ENCODE results near the gene GFRA1.

Gene GFRA1

DNA sequence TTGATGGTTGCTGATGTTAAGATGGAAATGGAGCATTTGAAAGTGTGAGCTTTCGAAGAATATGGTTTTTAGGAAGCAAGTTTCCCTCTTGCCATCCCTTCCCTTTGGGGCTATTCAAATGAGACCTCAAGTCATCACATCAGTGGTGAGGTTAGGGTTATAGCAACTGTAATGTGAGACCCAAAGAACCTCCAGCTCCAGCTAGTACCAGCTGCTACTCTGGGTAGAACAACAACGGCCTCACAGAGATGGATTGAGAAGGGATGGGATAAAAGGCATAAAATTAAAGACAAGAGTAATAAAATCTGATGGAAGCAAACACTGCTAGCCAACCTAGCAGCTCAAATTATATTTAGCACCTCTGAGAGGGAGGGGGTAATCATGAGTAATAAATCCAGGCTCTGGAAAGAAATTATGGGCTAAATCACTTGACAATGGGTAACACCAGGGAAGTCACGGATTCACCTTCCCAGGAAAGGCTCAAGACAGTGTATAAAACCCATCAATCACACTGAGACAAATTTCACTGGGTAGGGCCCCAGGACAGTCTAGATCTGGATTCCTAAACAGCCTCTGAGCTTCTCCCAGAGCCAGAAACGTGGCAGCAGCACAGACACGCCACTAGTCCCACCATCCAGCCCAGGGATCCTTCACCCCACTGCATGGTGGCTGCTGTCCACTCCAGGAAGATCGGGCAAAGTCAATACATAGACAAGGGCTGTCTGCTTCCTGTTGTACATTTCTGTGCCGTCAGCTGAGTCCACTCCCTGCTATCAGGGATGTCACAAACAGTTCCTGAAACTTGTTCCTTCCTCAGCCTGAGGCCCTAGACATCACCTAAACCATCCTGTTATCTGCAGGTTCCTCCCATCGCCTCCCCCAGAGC lies 151.1 kb downstream of the GFRA1 start:
- no peak for DNase-seq

DNA sequence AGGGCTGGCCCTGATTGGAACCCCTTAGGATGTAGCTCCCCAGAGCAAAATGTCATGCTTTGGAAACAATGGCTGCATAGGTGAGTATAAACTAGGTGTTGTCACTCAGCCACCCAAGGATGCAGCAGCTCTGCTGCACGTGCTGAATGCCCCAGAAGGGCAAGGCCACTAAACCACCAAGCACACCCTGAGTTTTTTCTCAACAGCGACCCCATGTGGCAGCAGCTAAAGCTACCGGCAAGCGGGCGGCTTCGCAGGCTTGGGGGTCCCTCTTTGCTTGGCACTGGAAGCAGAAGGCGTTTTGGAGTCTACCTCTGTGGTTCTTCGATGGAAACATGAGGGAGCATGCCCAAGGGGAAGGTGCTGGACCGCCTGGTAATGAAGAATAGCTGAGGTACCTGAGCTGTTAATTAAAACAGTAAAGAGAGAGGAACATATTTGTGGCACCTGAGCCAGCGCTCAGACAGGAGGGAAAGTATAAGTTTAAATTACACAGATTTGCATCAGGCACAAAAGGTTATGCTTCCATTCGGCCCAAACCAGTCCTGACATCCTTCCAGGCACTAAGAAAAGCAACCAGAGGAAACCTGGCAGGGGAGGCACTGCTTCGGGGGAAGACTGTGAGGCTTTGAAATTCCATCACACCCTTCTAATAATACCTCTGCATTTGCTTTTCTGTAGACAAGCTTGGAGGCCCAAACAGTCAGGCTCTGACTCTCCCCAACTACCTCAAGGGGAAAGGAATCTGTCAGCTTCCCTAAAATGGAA lies 152.1 kb downstream of the GFRA1 start:
- DNase-seq, result no peak

DNA sequence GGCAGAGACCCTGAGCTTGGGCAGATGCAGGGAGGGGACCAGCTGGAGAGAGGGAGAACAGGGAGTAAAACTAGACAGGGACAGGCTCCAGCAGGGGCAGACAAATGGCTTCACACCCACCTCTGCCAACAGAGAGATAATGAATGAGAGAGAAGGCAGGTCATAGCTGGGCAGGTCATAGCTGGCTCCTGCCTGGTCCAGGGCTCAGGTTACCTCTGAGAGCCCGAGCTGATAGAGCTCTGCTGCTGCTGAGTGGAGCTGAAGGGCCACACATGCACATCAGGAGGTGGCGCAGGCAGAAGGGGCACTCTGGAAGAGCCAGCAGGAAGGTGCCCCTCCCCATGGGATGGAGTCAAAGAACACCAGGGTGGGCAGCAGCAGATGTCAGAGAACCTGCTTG lies 154.2 kb downstream of the GFRA1 start:
- DNase-seq, result no peak

DNA sequence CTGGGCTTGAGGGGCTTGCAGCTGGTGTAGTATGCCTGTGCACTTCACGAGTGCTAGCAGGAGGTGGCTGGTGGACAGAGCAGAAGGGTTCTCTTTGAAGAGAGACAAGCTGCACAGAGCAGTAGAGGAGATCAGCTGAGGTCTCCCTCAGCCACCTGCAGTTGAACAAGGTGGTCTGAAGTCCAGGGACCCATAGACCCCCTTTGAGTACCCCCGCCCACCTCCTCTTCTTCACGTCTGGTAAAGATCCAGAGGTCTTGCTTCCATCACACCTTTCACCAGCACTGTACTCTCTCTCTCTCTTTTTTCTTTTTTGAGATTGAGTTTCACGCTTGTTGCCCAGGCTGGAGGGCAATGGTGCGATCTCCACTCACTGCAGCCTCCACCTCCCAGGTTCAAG lies 157.2 kb downstream of the GFRA1 start:
- no peak for DNase-seq

DNA sequence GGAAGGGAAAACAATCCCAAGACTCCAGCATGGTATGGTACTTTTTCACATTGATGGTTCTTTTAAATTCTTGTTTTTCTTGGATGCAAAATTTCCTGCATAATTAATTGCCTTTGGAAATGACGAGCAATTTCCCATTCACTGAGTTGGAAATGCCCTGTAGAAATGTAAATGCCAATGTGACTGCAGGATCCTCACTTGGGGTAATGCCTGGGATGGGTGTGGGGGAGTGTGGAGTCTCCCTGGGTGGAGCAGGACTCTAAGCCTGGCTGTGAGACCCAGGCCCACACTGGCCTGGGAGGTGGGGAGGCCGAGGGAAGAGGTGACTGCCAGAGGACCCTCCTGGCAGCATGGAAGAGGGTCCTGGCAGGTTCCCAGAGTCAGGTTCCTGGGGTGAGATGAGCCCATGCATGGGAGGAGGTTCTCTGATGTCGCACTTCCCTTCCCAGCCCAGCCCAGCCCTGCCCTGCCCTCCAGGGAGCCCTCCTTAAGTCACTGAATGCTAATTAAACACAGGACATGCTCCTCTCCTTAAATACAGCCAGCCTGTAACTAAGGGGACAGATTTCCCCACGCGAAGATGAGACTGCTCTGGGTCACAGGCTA lies 157.9 kb downstream of the GFRA1 start:
- no peak for DNase-seq

DNA sequence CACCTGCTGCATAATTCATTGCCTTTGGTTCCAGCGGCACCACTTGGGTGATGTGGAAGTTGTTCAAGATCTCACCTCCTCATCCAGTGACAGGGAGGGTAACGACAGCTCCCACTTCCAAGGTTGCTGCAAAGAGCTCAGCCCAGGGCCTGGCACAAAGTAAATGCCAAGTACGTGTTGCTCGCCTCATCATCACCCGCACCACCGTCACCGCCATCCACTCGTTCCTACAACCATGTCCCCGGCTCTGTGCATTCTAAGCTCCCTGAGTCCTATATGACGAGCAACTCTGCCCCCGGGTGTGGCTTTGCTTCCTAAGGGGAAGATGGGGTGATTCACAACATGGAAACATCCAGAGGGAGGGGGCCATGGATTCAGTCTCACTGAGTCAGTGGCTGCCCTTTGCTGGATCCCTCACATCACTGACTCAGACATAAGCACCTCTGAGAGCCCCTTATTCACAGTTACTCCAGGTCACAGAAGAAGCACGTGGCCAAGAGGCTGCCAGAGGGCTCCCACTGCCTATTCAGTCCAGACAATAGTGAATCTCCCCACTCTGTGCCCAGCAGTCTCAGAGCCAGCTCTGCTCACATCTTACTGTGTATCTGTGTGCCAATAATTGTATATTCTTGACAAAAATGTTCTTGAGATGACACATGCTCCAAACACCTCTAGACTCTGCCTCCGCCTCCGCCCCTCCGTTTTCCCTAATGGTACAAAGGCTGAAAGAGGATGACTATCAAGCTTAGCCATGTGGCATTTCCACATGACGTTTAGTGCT lies 159.1 kb downstream of the GFRA1 start:
- no peak for DNase-seq

DNA sequence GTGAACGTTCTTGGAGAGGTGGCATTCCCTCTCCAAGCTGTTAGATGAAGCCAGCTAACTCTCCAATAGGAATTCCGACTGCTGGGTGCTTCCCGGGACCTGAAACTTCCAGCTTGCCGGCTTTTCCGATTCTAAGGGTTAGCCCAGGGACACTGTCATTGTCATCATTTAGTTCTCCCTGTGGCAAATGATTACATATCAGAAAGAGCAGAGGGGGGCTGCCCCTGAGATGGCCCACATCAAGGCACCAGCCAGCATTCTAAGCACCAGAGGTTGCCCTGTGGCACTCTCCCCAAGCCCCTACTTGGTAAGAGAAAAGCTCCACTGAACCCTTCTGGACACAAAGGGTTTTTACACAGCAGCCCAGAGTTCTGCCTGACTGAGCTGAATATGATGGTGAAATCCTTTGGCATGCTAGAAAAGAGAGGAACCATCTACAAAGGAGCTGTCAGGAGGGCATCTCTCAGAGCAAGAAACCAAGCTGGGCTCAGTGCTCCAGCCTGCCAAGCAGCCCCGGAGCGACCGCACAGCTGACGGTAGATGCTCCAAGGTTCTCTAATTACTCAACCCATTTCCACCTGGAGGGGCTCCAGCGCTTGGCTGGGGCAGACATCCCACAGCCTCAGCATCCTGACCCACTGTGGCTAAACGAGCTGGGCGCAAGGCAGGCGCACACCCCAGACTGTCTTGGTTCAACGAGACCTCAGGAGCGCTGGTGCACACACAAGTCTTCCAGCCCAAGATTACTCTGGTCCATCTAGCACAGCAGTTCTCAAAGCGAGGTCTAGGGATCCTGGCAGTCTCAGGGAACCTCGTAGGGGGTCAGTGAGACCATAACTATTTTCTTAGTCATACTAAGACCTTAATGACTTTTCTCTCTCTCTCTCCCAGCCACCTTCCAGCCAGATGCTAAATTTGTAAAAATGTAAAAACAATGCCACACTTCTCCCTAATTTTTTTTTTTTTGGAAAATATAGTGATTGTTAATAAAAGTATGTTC lies 160.5 kb downstream of the GFRA1 start:
- no peak for DNase-seq

DNA sequence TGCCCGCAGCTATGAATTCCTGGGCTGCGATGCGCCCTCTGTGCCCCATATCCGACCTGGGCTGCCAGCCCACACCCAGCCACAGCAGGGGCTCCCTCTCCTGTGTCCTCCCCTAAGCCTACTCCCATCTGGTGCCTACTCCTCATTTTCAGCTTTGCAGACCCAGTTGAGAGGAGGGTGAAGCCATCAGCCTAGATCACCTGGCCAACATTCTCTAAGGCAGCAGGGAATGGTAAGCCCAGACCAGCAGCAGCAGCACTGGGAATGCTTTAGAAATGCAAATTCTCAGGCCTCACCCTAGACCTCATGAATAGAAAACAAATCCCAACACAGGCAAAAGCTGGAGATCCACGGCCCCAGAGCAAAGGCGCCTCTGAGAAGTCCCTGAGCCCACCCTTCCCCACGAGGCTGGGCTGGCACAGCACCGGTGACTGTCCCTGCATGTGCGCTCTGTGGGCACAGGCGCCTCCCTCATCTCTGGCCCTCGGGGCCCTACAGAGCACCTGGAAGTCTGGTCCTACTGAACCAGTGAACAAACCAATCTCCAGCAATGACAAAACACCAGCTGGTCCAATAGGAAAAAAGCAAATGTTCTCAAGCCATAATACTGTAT lies 161.4 kb downstream of the GFRA1 start:
- no peak for DNase-seq

DNA sequence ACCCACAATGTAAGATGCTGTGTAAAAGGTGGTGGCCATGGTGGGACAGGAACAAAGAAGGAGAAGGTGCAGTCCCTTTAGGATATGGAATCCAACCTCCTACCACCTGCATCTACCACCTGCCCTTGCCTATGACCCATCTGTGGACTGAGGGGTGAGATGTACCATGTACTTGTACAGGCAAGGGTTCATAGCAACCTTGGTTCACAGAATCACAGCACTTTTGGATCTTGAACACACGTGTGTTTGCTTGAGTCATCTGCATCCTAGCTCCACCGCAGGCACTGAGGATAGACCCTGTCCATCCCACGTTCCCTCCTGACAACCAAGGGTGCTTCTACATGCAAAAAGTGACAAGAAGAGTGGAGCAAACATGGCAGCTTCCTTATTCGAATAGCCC lies 162.3 kb downstream of the GFRA1 start:
- DNase-seq, result no peak

DNA sequence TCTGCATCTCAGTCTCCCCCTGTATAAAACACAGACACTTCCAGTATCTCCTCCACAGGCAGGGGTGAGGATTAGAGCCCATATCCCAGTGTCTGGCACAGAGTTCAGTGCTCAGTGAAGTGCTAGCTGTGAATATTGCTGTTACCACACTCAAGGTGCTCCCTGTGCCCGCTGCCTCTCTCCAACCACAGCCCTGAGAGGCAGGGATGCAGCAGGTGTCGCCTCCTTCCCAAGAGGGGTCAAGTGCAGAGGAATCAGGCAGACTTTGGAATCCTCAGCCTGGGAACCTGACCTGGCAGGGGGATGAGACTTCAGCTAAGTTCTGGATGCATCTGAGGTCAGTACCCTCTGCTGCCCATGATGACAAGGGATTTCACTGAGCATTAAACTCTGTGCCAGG lies 163.1 kb downstream of the GFRA1 start:
- DNase-seq, result no peak

DNA sequence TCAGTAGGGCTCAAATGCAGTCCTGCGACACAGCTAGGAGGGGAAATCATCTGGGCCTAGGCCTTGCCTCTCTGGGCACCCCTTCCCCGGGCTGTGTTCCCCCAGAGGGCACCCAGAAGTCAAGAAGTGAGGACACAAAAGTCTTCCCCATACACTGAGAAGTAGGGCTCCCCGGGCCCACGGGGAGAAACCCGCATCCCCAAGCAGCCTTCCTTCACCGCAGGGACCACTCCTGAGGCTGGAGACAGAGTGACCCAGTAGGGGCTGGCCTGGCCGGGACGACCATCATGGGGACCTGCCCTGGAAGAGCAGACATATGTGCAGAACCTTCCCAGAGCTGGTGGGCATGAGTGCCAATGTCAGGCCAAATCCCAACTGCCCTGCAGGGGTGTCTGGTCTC lies 163.5 kb downstream of the GFRA1 start:
- no peak for DNase-seq

DNA sequence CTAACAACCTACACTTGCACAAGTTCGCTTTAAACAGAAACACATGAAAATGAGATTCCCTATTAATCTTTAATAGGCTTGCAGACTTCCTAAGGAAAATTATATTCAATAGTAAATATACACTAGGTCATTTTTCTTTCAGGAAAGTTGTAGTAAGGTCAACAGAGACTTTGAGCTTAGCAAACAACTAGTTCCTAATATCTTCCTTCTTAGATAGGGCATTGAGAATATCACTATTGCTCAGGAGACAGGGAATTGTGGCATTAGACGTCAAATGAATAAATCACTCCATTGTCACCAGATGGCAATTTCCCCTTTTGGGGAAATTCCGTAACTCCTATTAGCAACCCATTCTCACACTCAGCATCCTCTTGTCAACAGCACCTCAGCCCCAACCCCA lies 164.9 kb downstream of the GFRA1 start:
- DNase-seq, result no peak

DNA sequence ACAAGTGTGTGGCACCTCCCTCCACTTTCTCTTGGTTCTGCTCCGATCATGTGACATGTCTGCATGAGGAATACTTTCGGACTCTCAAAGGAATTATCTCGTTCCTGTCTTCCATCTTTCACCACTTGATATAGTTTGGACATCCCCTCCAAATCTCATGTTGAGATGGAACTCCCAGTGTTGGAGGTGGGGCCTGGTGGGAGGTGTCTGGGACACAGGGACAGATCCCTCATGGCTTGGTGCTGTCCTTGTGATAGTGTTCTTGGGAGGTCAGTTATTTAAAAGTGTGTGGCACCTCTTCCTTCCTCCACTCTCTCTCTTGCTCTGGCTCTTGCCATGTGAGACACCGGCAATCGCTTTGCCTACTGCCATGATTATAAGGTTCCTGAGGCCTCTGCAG lies 166.4 kb downstream of the GFRA1 start:
- DNase-seq, result no peak

DNA sequence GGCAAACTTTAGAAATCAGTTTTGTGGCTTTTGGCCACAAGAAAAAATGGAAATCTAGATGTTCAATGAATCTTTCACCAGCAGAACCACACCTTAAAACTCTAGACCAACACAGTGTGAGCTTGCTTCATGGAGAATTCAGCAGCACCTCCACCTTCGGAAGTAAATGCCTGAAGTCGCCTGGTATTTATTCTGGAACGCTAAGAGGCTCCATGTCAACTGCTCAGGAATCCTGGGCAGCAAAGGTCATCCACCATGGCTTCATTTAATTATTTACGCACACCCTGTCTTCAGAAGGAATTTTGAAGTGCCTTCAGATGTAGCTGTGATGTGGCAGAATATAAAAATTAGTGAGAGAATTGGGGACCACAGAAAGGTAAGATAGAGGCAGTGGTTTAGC lies 167.7 kb downstream of the GFRA1 start:
- DNase-seq, result no peak

DNA sequence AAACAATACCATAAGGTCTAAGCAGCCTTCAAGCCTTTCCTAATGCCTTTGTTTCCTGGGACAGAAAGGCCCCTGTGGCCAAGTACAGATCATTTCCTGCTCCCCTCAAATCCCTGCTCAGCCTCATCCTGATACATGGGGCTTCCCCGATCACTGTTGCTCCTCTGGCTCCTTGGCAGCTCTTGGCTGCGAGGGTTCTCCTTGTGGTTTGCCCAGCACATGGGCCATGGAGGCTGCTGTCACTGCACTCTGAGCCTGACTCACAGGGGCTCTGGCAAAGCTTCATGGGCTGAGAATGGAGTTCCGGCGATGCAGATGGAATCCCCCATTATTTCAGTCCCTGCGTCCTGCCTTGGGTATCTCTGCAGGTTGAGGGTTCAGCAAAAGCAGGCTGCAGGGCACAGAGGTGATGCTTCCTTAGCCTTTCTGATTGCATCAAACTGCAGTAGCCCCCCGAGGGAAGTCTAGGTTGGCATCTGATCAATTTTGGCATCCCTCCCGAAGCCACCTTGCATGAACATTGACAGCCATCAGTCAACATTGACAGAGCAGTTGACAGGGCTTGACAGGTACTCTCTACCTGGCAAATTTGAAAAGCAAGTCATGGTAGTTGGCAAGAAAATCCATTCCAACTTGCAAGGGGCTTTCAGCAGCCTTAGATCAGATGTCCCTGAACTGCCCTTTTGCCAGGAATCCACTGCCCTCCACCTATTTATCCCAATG lies 168.6 kb downstream of the GFRA1 start:
- no peak for DNase-seq

DNA sequence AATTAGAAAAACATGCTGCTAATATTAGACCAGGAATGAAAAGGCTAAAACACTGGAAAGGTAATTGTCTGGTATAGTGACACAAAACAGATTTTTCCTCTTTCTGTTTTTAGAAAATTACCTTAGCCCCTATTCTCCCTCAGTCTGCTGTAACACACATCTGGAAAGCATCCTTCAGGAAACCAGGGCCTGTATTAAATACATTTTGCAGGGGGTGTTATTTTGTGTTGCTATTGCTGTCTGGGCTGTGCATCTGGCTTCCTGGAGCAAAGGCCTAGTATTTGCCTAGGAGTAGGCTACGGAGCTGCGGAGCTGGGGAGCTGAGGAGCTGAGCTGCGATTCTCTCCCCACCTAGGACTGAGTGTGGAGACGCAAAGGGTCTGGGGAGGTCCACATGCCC lies 169.3 kb downstream of the GFRA1 start:
- no peak for DNase-seq

DNA sequence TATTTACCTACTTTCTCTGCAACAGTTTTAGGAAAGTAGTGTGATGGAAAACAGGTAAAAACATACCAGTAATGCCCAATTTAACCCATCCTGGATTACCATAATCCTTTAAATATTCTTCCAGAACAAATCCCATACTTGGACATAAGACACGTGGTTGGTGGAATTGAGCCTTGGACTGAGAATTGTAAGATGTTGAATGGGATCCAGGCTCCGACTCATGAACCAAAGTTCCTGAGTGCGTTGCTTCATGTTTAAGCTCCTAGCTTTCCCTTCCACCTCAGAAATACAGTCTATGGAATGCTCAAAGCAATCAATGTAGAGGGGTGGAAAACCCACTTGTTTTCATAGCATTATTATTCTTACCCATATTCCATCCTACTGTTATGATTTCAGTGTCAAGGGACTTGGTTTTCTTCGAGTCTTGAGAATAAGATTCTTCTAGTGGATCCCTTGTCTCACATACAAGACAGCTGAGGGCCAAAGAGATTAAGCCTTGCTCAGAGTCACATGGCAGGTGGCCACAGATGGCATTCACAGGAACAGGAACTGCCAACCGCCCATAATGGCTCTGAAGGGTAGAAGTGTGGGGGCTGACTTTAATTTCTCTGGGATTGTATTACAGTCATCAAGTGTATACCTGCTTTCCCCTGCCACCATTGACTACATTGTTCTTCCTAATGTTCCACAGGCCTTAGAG lies 171.2 kb downstream of the GFRA1 start:
- no peak for DNase-seq

DNA sequence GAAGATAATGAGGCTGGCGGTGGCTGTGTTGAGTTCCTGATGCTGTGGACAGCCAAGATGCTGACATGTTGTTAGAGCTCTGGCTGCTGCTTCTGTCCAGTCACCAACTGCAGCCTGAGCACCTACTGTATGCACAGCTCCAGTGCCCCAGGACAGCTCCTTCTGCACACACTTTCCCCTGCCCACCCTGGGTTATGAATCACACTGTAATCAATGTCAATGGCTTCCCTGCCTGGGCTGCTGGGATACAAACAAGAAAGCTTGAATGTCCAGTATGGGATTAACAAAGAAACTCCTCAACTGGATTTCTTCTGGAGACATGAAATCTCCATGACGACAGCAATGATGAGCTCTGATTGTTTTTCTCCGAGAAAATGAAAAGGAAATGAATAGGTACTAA lies 172.0 kb downstream of the GFRA1 start:
- DNase-seq, result no peak

DNA sequence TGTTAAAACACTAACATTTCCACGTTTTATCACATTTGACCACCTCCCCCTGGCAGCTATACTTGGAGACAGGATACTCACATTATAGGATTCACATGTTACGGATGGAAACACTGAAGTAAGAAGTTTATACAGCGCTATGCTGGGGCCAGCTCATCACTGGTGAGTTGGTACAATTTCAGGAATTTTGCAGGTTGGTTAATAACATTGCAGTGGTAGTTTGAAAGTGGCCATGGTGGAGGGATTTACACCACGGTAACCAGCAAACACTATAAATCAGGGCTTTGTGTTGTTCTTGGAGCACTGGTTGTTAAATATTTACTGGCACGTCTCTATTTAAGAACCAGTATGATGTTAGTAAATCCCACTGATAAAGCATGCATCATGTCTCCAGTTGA lies 174.0 kb downstream of the GFRA1 start:
- no peak for DNase-seq

DNA sequence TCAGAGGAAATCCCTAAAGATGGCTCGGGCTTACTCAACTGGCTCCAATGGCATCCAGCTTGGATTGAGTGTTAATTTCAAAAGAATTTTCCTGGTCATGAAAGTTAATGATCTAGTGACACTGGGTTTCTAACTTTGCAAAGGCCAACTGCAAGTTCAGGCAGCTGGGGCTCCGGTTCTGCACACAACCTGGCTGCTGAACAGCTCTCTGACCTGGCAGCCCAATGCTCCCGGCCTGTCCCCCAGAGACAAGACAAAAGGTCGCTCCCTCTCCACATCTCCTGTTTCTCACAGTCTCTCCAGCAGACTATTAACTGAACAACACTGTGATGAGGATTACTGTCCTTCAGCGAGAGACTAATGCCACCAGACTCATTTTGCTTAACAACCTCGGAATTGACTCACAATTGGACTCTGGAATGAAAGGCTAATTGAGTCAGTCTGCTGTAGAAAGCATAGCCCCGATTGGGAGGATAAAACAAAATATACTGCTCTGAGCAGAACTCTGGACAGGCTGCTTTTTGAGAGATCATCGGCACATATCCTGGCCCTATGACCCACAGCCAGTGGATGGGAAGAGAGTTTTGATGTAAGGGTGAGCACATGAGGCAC lies 174.5 kb downstream of the GFRA1 start:
- no peak for DNase-seq
